Astrocyte (in vitro differentiated cells and primary cell): ENCODE measurements around the gene NEU2. TPM values are rescaled to one million over a fixed set of nuclear protein-coding genes. Genes with fewer than 3 reads are reported as not detected.

Source experiments
- DNase-seq: peaks from one replicate; pipeline ENCODE4 v3.0.0-alpha.2; 2010; ENCODE audit warnings: low read depth
- FAIRE-seq: peaks from 2 replicates; lab custom pipeline; 2011; peaks lifted over from hg19 to GRCh38; lab: Jason Lieb, UNC
- H2AFZ ChIP-seq: 2 replicates; pipeline ENCODE4 v1.6.0; 2012; ENCODE audit warnings: low read depth, low read length, inconsistent platforms
- H3K27ac ChIP-seq: 2 replicates; pipeline ENCODE4 v1.5.1; 2011; ENCODE audit warnings: low read depth, low read length, inconsistent platforms
- H3K27me3 ChIP-seq: 2 replicates; pipeline ENCODE4 v1.6.0; 2011; ENCODE audit warnings: low read length, inconsistent platforms; ENCODE audit not compliant: insufficient read depth
- H3K36me3 ChIP-seq: 2 replicates; pipeline ENCODE4 v1.5.1; 2011; ENCODE audit warnings: low read length, inconsistent platforms; ENCODE audit not compliant: insufficient read depth
- H3K4me1 ChIP-seq: 2 replicates; pipeline ENCODE4 v1.5.1; 2011; ENCODE audit warnings: low read length, inconsistent platforms; ENCODE audit not compliant: insufficient read depth
- H3K4me2 ChIP-seq: 2 replicates; pipeline ENCODE4 v1.6.0; 2012; ENCODE audit warnings: low read length, inconsistent platforms
- H3K4me3 ChIP-seq: 2 replicates; pipeline ENCODE4 v1.5.1; 2011; ENCODE audit warnings: low read depth, mild to moderate bottlenecking, low read length, inconsistent platforms; ENCODE audit not compliant: insufficient read depth
- H3K79me2 ChIP-seq: 2 replicates; pipeline ENCODE4 v1.6.0; 2012; ENCODE audit warnings: mild to moderate bottlenecking, low read length, inconsistent platforms; ENCODE audit not compliant: insufficient read depth
- H3K9ac ChIP-seq: 2 replicates; pipeline ENCODE4 v1.6.0; 2012; ENCODE audit warnings: mild to moderate bottlenecking, low read length, inconsistent platforms
- H3K9me3 ChIP-seq: 2 replicates; pipeline ENCODE4 v1.5.1; 2012; ENCODE audit warnings: low read depth, mild to moderate bottlenecking, low read length, inconsistent platforms; ENCODE audit not compliant: insufficient read depth
- H4K20me1 ChIP-seq: 2 replicates; pipeline ENCODE4 v1.6.0; 2012; ENCODE audit warnings: low read length, inconsistent platforms; ENCODE audit not compliant: insufficient read depth
- H3K27ac Mint-ChIP-seq: one replicate; pipeline ENCODE4 v1.8.0; 2021; ENCODE audit warnings: mild to moderate bottlenecking, mixed read lengths; ENCODE audit not compliant: unreplicated experiment
- H3K27me3 Mint-ChIP-seq: one replicate; pipeline ENCODE4 v1.8.0; 2021; ENCODE audit warnings: low read depth, mixed read lengths; ENCODE audit not compliant: unreplicated experiment
- H3K36me3 Mint-ChIP-seq: one replicate; pipeline ENCODE4 v1.8.0; 2021; ENCODE audit warnings: low read depth, mixed read lengths; ENCODE audit not compliant: unreplicated experiment
- H3K4me1 Mint-ChIP-seq: one replicate; pipeline ENCODE4 v1.8.0; 2021; ENCODE audit warnings: low read depth, mixed read lengths; ENCODE audit not compliant: unreplicated experiment
- H3K4me3 Mint-ChIP-seq: one replicate; pipeline ENCODE4 v1.8.0; 2021; ENCODE audit warnings: mild to moderate bottlenecking, moderate library complexity, mixed read lengths; ENCODE audit not compliant: unreplicated experiment
- H3K9me3 Mint-ChIP-seq: one replicate; pipeline ENCODE4 v1.8.0; 2021; ENCODE audit warnings: mild to moderate bottlenecking, mixed read lengths; ENCODE audit not compliant: unreplicated experiment
- EZH2 ChIP-seq: IDR thresholded peaks from 2 replicates; pipeline ENCODE4 v1.6.1; 2012; ENCODE audit warnings: mild to moderate bottlenecking, low read length, inconsistent platforms; ENCODE audit not compliant: insufficient read depth
- total RNA-seq: library from RNA; stranded (reverse); gene quantifications from 2 replicates; pipeline ENCODE4 v1.2.1, GENCODE V29; 2021
- TF ChIP-seq, protein P1 (sequence below): IDR thresholded peaks from 2 replicates; pipeline ENCODE4 v1.5.1; 2011; ENCODE audit warnings: low read depth, mild to moderate bottlenecking, inconsistent platforms, low read length, moderate library complexity; ENCODE audit not compliant: insufficient read depth

Gene NEU2
- total RNA-seq, 1 donor from 2014 or later: not detected

DNA sequence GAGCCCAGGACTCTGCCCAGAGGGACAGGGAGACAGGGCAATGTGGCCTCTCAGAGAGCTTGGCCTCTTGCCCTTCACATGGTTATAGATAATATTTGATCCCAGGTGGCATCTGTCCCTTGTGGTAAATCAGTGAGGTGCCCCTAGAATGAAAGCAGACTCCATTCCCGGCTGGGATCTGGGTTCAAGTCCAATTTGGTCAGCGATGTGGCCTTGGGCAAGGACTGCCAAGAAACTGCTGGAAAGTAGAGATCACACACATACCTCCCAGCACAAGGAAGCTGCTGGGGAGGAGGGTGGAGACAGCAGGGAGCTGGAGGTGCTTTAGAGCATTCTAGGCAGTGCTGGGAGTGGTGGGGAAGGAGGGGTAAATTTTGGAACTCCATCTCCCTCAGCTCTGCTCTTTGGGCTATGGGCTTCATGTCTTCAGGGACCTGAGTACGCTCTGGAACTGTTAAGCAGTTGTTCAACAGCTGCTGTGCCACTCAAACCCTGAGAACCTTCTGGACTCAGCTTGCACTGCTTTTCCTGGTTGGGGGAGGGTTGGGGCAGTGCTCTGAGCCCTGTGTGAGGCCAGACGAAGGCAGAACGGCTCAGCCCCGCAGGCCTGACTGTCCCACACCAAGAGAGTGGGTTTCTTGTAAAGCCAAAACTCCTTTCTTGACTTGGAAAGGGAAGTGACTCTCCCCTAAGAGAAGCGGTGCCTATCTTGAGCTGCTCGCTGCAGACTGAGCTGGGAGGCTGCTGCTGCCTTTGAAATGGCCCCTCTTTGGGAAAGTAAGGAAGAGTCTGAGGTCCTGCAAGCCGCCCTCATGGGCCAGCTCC, 50.7 kb downstream of the NEU2 start:
- no peak overlapping the region for H3K4me3 Mint-ChIP-seq
- no peaks in the 10 kb centered on the region for H3K9me3 Mint-ChIP-seq
- Histone ChIP-seq H3K4me3 (no peak overlapping the region), H3K36me3 (no peaks in the 10 kb centered on the region), H3K4me2 (no peak overlapping the region), H3K27me3 (no peaks in the 10 kb centered on the region), H3K27ac (no peak overlapping the region), H3K9me3 (no peaks in the 10 kb centered on the region), H2AFZ (no peak overlapping the region), H4K20me1 (no peaks in the 10 kb centered on the region), H3K4me1 (peaks cover 4% of the 10 kb centered on the region), H3K79me2 (no peaks in the 10 kb centered on the region), H3K9ac (no peak overlapping the region)
- TF ChIP-seq, protein P1, sequence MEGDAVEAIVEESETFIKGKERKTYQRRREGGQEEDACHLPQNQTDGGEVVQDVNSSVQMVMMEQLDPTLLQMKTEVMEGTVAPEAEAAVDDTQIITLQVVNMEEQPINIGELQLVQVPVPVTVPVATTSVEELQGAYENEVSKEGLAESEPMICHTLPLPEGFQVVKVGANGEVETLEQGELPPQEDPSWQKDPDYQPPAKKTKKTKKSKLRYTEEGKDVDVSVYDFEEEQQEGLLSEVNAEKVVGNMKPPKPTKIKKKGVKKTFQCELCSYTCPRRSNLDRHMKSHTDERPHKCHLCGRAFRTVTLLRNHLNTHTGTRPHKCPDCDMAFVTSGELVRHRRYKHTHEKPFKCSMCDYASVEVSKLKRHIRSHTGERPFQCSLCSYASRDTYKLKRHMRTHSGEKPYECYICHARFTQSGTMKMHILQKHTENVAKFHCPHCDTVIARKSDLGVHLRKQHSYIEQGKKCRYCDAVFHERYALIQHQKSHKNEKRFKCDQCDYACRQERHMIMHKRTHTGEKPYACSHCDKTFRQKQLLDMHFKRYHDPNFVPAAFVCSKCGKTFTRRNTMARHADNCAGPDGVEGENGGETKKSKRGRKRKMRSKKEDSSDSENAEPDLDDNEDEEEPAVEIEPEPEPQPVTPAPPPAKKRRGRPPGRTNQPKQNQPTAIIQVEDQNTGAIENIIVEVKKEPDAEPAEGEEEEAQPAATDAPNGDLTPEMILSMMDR: no peak
- TF ChIP-seq EZH2: no peak
- DNase-seq (no peak), FAIRE-seq (no peak)
- no peak overlapping the region for H3K27ac Mint-ChIP-seq
- H3K27me3 Mint-ChIP-seq: peaks cover 28% of the 10 kb centered on the region
- H3K4me1 Mint-ChIP-seq: peaks cover 18% of the 10 kb centered on the region
- no peaks in the 10 kb centered on the region for H3K36me3 Mint-ChIP-seq

DNA sequence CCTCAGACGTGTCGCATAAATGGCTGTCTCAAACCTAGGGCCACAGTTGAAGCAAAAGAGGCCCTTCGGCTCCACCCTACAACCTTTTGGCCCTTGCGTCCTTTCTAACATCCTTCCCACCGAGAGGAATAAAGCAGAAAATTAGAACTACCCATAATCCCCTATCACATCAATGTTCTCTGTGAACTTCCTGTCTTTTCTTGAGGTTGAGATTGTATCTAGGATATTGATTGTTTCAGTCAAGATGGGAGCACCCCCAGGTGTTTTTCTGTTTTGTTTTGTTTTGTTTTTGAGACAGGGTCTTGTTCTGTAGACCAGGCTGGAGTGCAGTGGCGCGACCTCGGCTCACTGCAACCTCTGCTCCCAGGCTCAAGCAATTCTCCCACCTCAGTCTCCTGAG, 51.3 kb downstream of the NEU2 start:
- Histone ChIP-seq H3K27me3 (no peaks in the 10 kb centered on the region), H3K79me2 (no peaks in the 10 kb centered on the region), H3K4me2 (no peak overlapping the region), H3K4me1 (peaks cover 4% of the 10 kb centered on the region), H4K20me1 (no peaks in the 10 kb centered on the region), H3K9ac (no peak overlapping the region), H3K36me3 (no peaks in the 10 kb centered on the region), H2AFZ (no peak overlapping the region), H3K4me3 (no peak overlapping the region), H3K27ac (no peak overlapping the region), H3K9me3 (no peaks in the 10 kb centered on the region)
- DNase-seq (no peak), FAIRE-seq (no peak)
- Mint-ChIP-seq H3K27ac (no peak overlapping the region), H3K9me3 (no peaks in the 10 kb centered on the region), H3K4me3 (no peak overlapping the region), H3K36me3 (no peaks in the 10 kb centered on the region), H3K27me3 (peaks cover 31% of the 10 kb centered on the region), H3K4me1 (peaks cover 18% of the 10 kb centered on the region)
- TF ChIP-seq, protein P1: no peak
- TF ChIP-seq EZH2: no peak

DNA sequence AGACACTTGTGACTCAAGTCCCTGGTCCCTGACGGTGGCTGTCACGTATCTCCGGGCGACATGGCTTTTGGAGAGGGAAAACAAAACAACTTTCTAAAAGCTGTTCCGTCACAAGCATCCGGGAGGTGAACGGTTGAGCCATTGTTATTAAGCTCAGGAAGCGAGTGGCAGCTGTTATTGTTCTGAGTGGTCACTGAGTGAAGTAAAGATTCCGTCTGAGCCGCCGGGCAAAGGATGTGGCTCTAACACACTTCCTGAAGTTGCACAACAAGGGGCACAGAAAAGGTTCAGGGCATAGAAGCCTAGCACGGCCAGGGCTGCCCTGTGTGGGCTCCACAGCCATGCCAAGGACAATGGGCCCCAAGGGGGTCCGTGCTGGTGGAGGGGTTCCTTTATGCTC, 52.0 kb downstream of the NEU2 start:
- H3K79me2 ChIP-seq: no peaks in the 10 kb centered on the region
- FAIRE-seq (no peak), DNase-seq (no peak)
- no peaks in the 10 kb centered on the region for H3K27me3 ChIP-seq
- no peaks in the 10 kb centered on the region for H3K9me3 ChIP-seq
- Mint-ChIP-seq H3K4me1 (peaks cover 18% of the 10 kb centered on the region), H3K27me3 (peaks cover 25% of the 10 kb centered on the region), H3K9me3 (no peaks in the 10 kb centered on the region), H3K36me3 (no peaks in the 10 kb centered on the region), H3K27ac (no peak overlapping the region), H3K4me3 (no peak overlapping the region)
- H3K36me3 ChIP-seq: no peaks in the 10 kb centered on the region
- peaks cover 4% of the 10 kb centered on the region for H3K4me1 ChIP-seq
- no peak overlapping the region for H3K4me2 ChIP-seq
- TF ChIP-seq, protein P1: no peak
- no peak for TF ChIP-seq EZH2
- H3K27ac ChIP-seq: no peak overlapping the region
- no peak overlapping the region for H3K4me3 ChIP-seq
- H3K9ac ChIP-seq: no peak overlapping the region
- no peak overlapping the region for H2AFZ ChIP-seq
- H4K20me1 ChIP-seq: no peaks in the 10 kb centered on the region
